HG03558 (cell line): ENCODE results near the gene AADAC.
"Not testable (repeated sequence)": the region's sequence is repeated elsewhere in the genome, so short reads cannot be mapped to it uniquely, and the experiment has no call there.

ENCODE experiments used
- ATAC-seq: cut with Tn5 transposase; IDR thresholded peaks from one replicate; pipeline ENCODE4 v1.9.1; 2021; ENCODE audit warnings: moderate number of reproducible peaks; ENCODE audit not compliant: unreplicated experiment; ENCODE audit errors: extremely low read depth

Gene AADAC

GRCh38 chr3:151795276-151795675 is 18.6 kb upstream of the AADAC start:
- ATAC-seq: no peak

GRCh38 chr3:151796105-151796680 is 17.7 kb upstream of the AADAC start:
- ATAC-seq: no peak

- no peak for ATAC-seq
These were observed 15.4 kb upstream of the AADAC start for GRCh38 chr3:151798466-151798865.

GRCh38 chr3:151800431-151800830 is 13.5 kb upstream of the AADAC start:
- ATAC-seq: no peak

- ATAC-seq: no peak
These were observed 9.6 kb upstream of the AADAC start for GRCh38 chr3:151804267-151804666.

GRCh38 chr3:151806838-151807237 is 7.1 kb upstream of the AADAC start:
- no peak for ATAC-seq

GRCh38 chr3:151808926-151809325 is 5.0 kb upstream of the AADAC start:
- ATAC-seq: not testable (repeated sequence)

- ATAC-seq: no peak
These were observed 2.4 kb upstream of the AADAC start for GRCh38 chr3:151811474-151811873.

- no peak for ATAC-seq
These were observed 672 bp downstream of the AADAC start for GRCh38 chr3:151814588-151814987.

- no peak for ATAC-seq
These were observed 2.2 kb downstream of the AADAC start for GRCh38 chr3:151816091-151816604.

- ATAC-seq: no peak
These were observed 3.6 kb downstream of the AADAC start for GRCh38 chr3:151817473-151817872.

- ATAC-seq: no peak
These were observed 4.4 kb downstream of the AADAC start for GRCh38 chr3:151818361-151818760.

- no peak for ATAC-seq
These were observed 6.0 kb downstream of the AADAC start for GRCh38 chr3:151819910-151820309.

- ATAC-seq: no peak
These were observed 13.9 kb downstream of the AADAC start for GRCh38 chr3:151827816-151828215.

GRCh38 chr3:151835751-151836525 is 22.0 kb downstream of the AADAC start:
- no peak for ATAC-seq

GRCh38 chr3:151837057-151837456 is 23.1 kb downstream of the AADAC start:
- ATAC-seq: no peak

GRCh38 chr3:151838574-151839312 is 24.8 kb downstream of the AADAC start:
- peak; percentile 66 for ATAC-seq

GRCh38 chr3:151839313-151839631 is 25.4 kb downstream of the AADAC start:
- no peak for ATAC-seq

GRCh38 chr3:151841801-151842200 is 27.9 kb downstream of the AADAC start:
- ATAC-seq: no peak

GRCh38 chr3:151843275-151843674 is 29.4 kb downstream of the AADAC start:
- no peak for ATAC-seq

- ATAC-seq: no peak
These were observed 31.5 kb downstream of the AADAC start for GRCh38 chr3:151845306-151845905.
